ENCODE measurements around the gene PALD1. TPM values are rescaled to one million over a fixed set of nuclear protein-coding genes. Genes with fewer than 3 reads are reported as not detected.

Gene PALD1
- total RNA-seq, 1 donor from 2014 or later, result 6.9 TPM

DNA sequence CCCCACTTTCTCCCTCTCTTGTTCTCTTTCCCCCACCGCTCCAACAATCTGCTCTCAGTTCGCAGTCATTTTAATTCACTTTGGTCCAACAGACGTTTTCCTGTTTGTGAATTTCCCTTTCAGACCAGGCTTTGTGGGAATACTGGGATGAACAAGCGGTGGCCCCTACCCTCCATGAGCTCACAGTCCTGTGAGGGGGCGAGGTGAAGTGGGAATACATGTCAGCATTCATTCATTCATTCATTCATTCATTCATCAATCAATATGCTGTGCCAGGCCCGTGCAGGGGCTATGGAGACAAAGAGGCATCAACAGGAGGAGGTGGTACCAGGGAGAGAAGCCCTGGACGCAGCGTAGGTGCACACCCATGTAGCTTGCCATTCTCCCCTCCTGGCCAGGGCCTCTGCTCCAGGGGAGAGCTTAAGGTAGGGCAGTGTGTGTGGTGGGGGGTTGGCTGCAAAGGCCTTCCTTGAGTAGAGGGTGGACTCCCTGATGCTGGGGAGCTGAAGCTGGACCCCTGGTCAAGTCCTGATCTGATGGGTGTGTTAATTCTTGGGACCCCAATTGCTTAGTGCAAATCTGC lies 107.9 kb downstream of the PALD1 start:
- Histone ChIP-seq H3K36me3 (no peaks in the 10 kb centered on the region), H3K27me3 (no peaks in the 10 kb centered on the region), H3K4me3 (no peak overlapping the region), H3K9me3 (no peaks in the 10 kb centered on the region), H3K4me1 (peaks cover 25% of the 10 kb centered on the region), H3K27ac (no peak overlapping the region)
- intact Hi-C loops (cut with DNase I), result no loop called here
- no peak for DNase-seq (ENCODE audit: extremely low spot score in 2 of 2)
- TF ChIP-seq POLR2A (IDR thresholded peaks at IDR 0.05), result no peak
- TF ChIP-seq POLR2AphosphoS5 (IDR thresholded peaks at IDR 0.05; ENCODE audit: insufficient read depth in 1 of 2, low read depth in 1 of 2), result no peak
- TF ChIP-seq, protein P1, sequence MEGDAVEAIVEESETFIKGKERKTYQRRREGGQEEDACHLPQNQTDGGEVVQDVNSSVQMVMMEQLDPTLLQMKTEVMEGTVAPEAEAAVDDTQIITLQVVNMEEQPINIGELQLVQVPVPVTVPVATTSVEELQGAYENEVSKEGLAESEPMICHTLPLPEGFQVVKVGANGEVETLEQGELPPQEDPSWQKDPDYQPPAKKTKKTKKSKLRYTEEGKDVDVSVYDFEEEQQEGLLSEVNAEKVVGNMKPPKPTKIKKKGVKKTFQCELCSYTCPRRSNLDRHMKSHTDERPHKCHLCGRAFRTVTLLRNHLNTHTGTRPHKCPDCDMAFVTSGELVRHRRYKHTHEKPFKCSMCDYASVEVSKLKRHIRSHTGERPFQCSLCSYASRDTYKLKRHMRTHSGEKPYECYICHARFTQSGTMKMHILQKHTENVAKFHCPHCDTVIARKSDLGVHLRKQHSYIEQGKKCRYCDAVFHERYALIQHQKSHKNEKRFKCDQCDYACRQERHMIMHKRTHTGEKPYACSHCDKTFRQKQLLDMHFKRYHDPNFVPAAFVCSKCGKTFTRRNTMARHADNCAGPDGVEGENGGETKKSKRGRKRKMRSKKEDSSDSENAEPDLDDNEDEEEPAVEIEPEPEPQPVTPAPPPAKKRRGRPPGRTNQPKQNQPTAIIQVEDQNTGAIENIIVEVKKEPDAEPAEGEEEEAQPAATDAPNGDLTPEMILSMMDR (IDR thresholded peaks at IDR 0.05), result no peak

DNA sequence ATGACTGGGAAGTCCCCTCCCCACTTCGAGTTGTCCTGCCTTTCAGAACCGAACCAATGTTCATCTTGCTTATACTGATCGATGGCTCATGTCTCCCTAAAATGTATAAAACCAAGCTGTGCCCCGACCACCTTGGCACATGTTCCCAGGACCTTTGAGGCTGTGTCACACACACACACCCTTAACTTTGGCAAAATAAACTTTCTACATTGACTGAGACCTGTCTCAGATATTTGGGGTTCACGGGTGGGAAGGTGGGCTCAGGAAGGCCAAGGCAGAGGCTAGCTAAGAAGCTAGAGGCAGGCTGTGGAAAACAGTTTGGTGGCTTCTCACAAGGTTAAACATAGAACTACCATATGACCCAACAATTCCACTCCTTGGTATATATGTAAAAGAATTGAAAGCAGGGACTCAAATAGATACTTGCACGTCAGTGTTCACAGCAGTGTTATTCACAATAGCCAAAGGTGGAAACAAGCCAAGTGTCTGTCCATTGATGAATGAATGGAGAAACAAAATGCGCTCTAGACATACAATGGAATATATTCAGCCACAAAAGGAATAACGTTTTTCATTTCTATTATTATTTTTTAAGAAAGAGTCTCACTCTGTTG lies 108.6 kb downstream of the PALD1 start:
- peaks cover 25% of the 10 kb centered on the region for H3K4me1 ChIP-seq
- TF ChIP-seq, protein P1 (IDR thresholded peaks at IDR 0.05), result no peak
- TF ChIP-seq POLR2A (IDR thresholded peaks at IDR 0.05), result no peak
- TF ChIP-seq POLR2AphosphoS5 (IDR thresholded peaks at IDR 0.05; ENCODE audit: insufficient read depth in 1 of 2, low read depth in 1 of 2), result no peak
- intact Hi-C loops (cut with DNase I), result no loop called here
- no peaks in the 10 kb centered on the region for H3K27me3 ChIP-seq
- no peaks in the 10 kb centered on the region for H3K36me3 ChIP-seq
- no peak overlapping the region for H3K4me3 ChIP-seq
- no peak for DNase-seq (ENCODE audit: extremely low spot score in 2 of 2)
- no peak overlapping the region for H3K27ac ChIP-seq
- H3K9me3 ChIP-seq, result no peaks in the 10 kb centered on the region

DNA sequence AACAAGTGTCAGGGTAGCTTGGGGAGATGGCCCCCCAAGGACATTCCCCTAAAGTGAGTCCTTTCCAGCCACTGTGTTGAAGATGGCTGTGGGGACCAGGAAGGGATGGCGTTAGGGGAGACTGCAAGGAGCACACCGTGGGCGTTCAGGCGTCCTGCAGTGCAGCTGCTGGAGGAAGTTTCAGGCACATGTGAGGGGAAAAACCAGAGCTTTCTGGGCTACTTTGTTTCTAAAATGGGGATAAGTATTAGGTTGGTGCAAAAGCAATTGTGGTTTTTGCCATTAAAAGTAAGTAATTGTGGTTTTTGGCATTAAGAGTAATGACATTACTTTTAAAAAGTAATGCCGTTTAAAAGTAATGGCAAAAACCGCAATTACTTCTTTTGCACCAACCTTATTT lies 109.7 kb downstream of the PALD1 start:
- Histone ChIP-seq H3K4me3 (no peak overlapping the region), H3K4me1 (peaks cover 25% of the 10 kb centered on the region), H3K36me3 (no peaks in the 10 kb centered on the region), H3K9me3 (no peaks in the 10 kb centered on the region), H3K27me3 (no peaks in the 10 kb centered on the region), H3K27ac (no peak overlapping the region)
- intact Hi-C loops (cut with DNase I), result no loop called here
- TF ChIP-seq, protein P1 (IDR thresholded peaks at IDR 0.05), result no peak
- TF ChIP-seq POLR2A (IDR thresholded peaks at IDR 0.05) (no peak), POLR2AphosphoS5 (IDR thresholded peaks at IDR 0.05; ENCODE audit: insufficient read depth in 1 of 2, low read depth in 1 of 2) (no peak)
- no peak for DNase-seq (ENCODE audit: extremely low spot score in 2 of 2)

DNA sequence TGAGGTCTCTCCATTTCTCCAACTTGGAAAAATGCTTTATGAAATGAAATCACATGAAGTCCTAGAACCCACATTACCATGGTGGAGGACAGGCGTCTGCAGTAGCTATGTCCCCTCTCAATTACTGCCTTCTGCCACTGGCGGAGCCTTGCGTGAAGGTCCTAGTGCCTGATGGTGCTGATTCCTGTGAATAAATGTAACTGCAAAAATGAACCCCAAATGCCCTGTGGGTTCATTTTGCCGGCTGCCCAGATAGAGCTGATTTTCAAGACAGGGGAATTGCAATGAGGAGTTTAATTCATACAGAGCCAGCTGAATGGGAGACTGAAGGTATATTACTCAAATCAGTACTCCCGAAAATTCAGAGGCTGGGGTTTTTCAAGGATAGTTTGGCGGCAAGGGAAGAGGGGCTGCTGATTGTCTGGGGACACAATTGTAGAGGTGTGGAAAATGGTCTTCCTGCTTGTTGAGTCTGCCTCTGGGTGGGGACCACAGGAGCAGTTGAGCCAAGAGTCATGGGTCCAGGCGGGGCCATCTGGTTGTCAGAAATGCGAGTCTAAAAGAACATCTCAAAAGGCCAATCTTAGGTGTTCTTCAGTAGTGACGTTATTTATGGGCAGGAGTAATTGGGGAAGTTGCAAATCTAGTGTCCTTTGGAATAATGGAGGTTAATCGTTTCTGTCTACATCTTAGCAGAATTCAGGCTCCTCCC lies 110.4 kb downstream of the PALD1 start:
- TF ChIP-seq, protein P1 (IDR thresholded peaks at IDR 0.05), result no peak
- no peak for TF ChIP-seq POLR2A (IDR thresholded peaks at IDR 0.05)
- TF ChIP-seq POLR2AphosphoS5 (IDR thresholded peaks at IDR 0.05; ENCODE audit: insufficient read depth in 1 of 2, low read depth in 1 of 2), result no peak

More for the DNA sequence above, 110.4 kb downstream of the PALD1 start:
- Histone ChIP-seq H3K27ac (peak overlapping the region; percentile 42), H3K4me1 (peaks cover 25% of the 10 kb centered on the region), H3K9me3 (no peaks in the 10 kb centered on the region), H3K27me3 (no peaks in the 10 kb centered on the region), H3K4me3 (no peak overlapping the region), H3K36me3 (no peaks in the 10 kb centered on the region)
- peak in 1 of 2 donors; percentile 58 for DNase-seq (ENCODE audit: extremely low spot score in 2 of 2)
- intact Hi-C loops (cut with DNase I), result no loop called here
